Ascending aorta (tissue), 2 donors: ENCODE results near the gene RHOBTB1. TPM values are rescaled to one million over a fixed set of nuclear protein-coding genes. Genes with fewer than 3 reads are reported as not detected.
"Not testable (repeated sequence)": the region's sequence is repeated elsewhere in the genome, so short reads cannot be mapped to it uniquely, and the experiment has no call there.

Experiments used
- DNase-seq, 2 donors: peaks; one replicate each; pipeline ENCODE4 v3.0.0-alpha.2; 2019; ENCODE audit warnings: low spot score in 2 of 2
- H3K27ac ChIP-seq, 2 donors: fragments of 200-600 bp; sonication (generic); one replicate each; pipeline ENCODE4 v1.5.1; 2016 to 2017; ENCODE audit warnings: mild to moderate bottlenecking in 1 of 2
- H3K27me3 ChIP-seq: fragments of 200-600 bp; sonication (generic); one replicate; pipeline ENCODE4 v1.5.1; 2017
- H3K36me3 ChIP-seq, 2 donors: fragments of 200-600 bp; sonication (generic); one replicate each; pipeline ENCODE4 v1.5.1; 2016
- H3K4me1 ChIP-seq, 2 donors: fragments of 200-600 bp; sonication (generic); one replicate each; pipeline ENCODE4 v1.5.1; 2016 to 2017; ENCODE audit warnings: mild to moderate bottlenecking in 1 of 2
- H3K4me3 ChIP-seq, 2 donors: fragments of 200-600 bp; sonication (generic); one replicate each; pipeline ENCODE4 v1.5.1; 2016 to 2017; ENCODE audit warnings: mild to moderate bottlenecking in 1 of 2
- H3K9me3 ChIP-seq, 2 donors: fragments of 200-600 bp; sonication (generic); one replicate each; pipeline ENCODE4 v1.5.1; 2016
- intact Hi-C: fragments of 100-400 bp; cut with DNase I; formaldehyde crosslinking; loops from one replicate; pipeline ENCODE4 v1.15.1; 2023
- total RNA-seq: library from RNA; depleted of rRNA; stranded (reverse); fragments of >200 nt; gene quantifications from one replicate; pipeline ENCODE4 v1.1.0, GENCODE V29; 2016
- TF ChIP-seq, protein P1 (sequence below), 3 experiments: fragments of 200-600 bp in 2 of 3; fragments of 450-650 bp in 1 of 3; sonication (generic) in 2 of 3; IDR thresholded peaks; one replicate each; pipeline ENCODE4 v1.5.1; 2016 to 2019; ENCODE audit warnings: antibody characterized with exemption in 3 of 3, mild to moderate bottlenecking in 1 of 3, moderate library complexity in 1 of 3

The RHOBTB1 gene
- total RNA-seq, 1 donor from 2014 or later = 13.6 TPM

DNA sequence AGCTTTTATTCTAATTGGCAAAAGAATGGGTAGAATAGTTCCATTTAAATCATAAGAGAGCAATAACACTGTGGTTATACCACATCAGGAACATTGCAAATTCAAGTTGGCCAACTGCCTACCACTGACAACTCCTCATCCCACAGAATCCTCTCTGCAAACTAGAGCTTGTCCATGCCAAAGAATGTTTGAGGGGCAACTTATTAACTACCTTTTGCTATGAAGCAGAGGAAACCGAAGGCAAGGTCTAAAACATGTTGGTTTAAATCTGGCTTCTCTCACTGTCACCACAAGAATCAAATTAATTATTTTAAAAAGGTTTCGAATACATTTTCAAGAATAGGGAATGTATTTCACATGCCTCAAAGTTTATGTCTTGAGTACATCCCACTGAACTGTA, 36.0 kb downstream of the RHOBTB1 start:
- DNase-seq = no peak
- no peaks in the 10 kb centered on the region for H3K36me3 ChIP-seq
- H3K27ac ChIP-seq = no peak overlapping the region
- no peaks in the 10 kb centered on the region for H3K9me3 ChIP-seq
- H3K27me3 ChIP-seq = no peaks in the 10 kb centered on the region
- intact Hi-C loops = no loop called here
- H3K4me3 ChIP-seq = no peak overlapping the region
- TF ChIP-seq, protein P1, sequence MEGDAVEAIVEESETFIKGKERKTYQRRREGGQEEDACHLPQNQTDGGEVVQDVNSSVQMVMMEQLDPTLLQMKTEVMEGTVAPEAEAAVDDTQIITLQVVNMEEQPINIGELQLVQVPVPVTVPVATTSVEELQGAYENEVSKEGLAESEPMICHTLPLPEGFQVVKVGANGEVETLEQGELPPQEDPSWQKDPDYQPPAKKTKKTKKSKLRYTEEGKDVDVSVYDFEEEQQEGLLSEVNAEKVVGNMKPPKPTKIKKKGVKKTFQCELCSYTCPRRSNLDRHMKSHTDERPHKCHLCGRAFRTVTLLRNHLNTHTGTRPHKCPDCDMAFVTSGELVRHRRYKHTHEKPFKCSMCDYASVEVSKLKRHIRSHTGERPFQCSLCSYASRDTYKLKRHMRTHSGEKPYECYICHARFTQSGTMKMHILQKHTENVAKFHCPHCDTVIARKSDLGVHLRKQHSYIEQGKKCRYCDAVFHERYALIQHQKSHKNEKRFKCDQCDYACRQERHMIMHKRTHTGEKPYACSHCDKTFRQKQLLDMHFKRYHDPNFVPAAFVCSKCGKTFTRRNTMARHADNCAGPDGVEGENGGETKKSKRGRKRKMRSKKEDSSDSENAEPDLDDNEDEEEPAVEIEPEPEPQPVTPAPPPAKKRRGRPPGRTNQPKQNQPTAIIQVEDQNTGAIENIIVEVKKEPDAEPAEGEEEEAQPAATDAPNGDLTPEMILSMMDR (IDR thresholded peaks at IDR 0.05) = no peak
- peaks cover 4 to 28% of the 10 kb centered on the region in 2 donors for H3K4me1 ChIP-seq

DNA sequence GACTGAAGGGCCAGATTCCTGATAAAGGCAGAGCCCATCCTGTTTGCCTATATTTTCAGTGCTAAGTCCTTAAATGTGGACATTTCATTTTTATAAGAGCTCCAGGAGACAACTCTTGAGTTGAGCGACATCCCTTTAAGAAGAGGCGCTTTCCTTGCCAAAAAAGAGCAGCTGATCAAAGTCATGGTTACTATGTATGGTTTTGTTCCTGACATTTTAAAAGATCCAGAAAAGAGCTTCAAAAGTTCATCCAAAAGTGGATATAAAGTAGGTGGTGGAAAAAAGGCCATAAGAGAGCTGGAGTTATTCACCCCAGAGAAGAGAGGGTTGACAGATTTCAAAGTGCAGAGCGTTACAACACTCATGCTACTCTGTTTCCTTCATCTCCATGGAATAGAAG, 36.7 kb downstream of the RHOBTB1 start:
- Histone ChIP-seq H3K36me3 (no peaks in the 10 kb centered on the region), H3K9me3 (no peaks in the 10 kb centered on the region), H3K4me1 (peaks cover 4 to 28% of the 10 kb centered on the region in 2 donors), H3K27me3 (no peaks in the 10 kb centered on the region), H3K4me3 (no peak overlapping the region), H3K27ac (no peak overlapping the region)
- TF ChIP-seq, protein P1 (IDR thresholded peaks at IDR 0.05) = no peak
- intact Hi-C loops = no loop called here
- DNase-seq = no peak

DNA sequence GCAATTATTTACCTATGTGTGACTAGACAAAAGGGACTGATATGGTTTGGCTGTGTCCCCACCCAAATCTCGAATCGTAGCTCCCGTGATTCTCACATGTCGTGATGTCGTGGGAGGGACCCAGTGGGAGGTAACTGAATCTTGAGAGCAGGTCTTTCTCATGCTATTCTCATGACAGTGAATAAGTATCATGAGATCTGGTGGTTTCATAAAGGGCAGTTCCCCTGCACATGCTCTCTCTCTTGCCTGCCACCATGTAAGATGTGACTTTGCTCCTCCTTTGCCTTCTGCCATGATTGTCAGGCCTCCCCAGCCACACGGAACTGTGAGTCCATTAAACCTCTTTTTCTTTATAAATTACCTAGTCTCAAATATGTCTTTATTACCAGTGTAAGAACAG, 37.2 kb downstream of the RHOBTB1 start:
- intact Hi-C loops, H3K27ac ChIP-seq, H3K36me3 ChIP-seq, DNase-seq, H3K27me3 ChIP-seq, H3K4me3 ChIP-seq, H3K9me3 ChIP-seq: not testable (repeated sequence)
- H3K4me1 ChIP-seq = peaks cover 7 to 27% of the 10 kb centered on the region in 2 donors

DNA sequence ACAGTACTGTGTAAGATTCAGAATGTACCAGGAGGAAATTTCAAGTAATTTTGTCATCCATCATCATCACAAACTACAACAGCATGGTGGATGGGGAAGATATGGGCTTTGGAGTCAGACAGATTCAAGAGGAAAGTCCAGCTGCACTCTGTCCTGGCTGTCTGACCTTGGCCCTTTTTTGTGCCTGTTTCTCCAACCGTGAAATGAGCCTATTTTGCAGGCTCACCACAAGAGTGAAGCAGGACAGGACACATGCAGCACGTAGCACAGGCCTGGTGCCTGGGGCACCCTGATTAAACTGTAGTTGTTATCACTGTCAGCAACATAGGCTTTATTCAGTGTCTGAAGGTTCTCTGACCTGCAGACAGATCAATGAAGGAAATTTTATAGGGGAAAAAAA, 37.6 kb downstream of the RHOBTB1 start:
- H3K36me3 ChIP-seq = no peaks in the 10 kb centered on the region
- peak overlapping the region in 1 of 2 donors; percentile 33 for H3K27ac ChIP-seq

DNA sequence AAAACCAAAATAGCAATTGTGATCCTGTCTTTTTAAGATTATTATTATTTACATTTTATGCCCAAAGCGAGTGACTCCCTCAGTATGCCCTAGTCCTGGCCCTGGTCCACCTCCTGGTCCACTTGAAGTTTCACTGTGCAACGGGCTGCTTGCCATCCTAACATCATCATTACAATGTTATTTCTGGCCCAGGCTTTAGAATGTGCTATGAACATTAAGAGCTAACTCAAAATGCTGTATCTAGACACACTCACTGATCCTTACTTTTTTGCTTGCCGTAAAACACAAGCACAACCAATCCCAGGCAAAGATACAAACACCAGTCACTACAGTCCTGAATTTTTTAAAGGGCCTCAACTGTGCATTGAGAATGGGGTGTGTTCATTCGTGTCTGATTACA, 38.4 kb downstream of the RHOBTB1 start:
- peaks cover 5 to 27% of the 10 kb centered on the region in 2 donors for H3K4me1 ChIP-seq
- intact Hi-C loops = no loop called here
- no peaks in the 10 kb centered on the region for H3K36me3 ChIP-seq
- no peaks in the 10 kb centered on the region for H3K27me3 ChIP-seq
- H3K4me3 ChIP-seq = no peak overlapping the region
- no peaks in the 10 kb centered on the region for H3K9me3 ChIP-seq
- DNase-seq = peak in 1 of 2 donors; percentile 91
- peak overlapping the region; percentile 33 to 49 for H3K27ac ChIP-seq
- TF ChIP-seq, protein P1 (IDR thresholded peaks at IDR 0.05) = no peak

More for the DNA sequence above, 37.6 kb downstream of the RHOBTB1 start:
- Histone ChIP-seq H3K4me1 (peaks cover 8 to 28% of the 10 kb centered on the region in 2 donors), H3K27me3 (no peaks in the 10 kb centered on the region), H3K9me3 (no peaks in the 10 kb centered on the region), H3K4me3 (no peak overlapping the region)
- intact Hi-C loops = no loop called here
- TF ChIP-seq, protein P1 (IDR thresholded peaks at IDR 0.05) = no peak
- DNase-seq = no peak

DNA sequence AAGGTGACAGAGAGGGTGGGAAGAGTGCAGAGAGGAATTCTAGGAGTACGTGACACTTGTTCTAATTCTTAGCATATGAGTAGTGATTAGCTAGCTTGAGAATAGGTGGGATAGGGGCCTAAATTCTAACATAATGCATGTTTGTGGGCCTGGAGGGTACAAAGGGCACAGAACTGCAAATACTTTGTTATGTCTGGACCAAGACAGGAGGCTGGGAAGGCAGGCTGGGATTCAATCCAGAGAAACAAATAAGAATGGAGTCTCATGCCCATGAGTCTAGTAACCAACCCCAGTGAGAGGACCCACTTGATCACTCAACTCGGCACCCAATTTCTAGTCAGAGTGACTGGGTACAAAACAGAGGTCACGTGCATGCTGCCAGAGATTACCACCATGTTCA, 40.9 kb downstream of the RHOBTB1 start:
- DNase-seq = no peak
- Histone ChIP-seq H3K27me3 (no peaks in the 10 kb centered on the region), H3K9me3 (no peaks in the 10 kb centered on the region), H3K4me1 (peaks cover 4 to 24% of the 10 kb centered on the region in 2 donors), H3K4me3 (no peak overlapping the region), H3K27ac (no peak overlapping the region), H3K36me3 (no peaks in the 10 kb centered on the region)
- intact Hi-C loops = loop anchor here (5.0 kb wide), 1 partner anchor 59 kb away; no protein-coding TSS in a partner anchor
- TF ChIP-seq, protein P1 (IDR thresholded peaks at IDR 0.05) = no peak
